ENCODE measurements around the gene LPA. TPM values are rescaled to one million over a fixed set of nuclear protein-coding genes. Genes with fewer than 3 reads are reported as not detected.

Gene LPA
- total and polyA plus RNA-seq, 2 of the 8 experiments (the other 6 are each of a cell fraction or from before 2014, with no cell fraction given) = 0.39 TPM; not detected in 1

GRCh38 chr6:160535270-160535669, 128.8 kb downstream of the LPA start:
- CTCF ChIA-PET (ENCODE audit: partially characterized antibody) = interaction anchor here (1.0 to 5.2 kb wide), 6 partner anchors 10 to 447 kb away, joined by 3 to 67 read pairs (median 6); no protein-coding TSS in a partner anchor
- TF ChIP-seq PHF8 (conservative IDR thresholded peaks at IDR 0.05; ENCODE audit: low read depth, low read length) (no peak), CTCF (IDR thresholded peaks at IDR 0.05; ENCODE audit: control extremely low read depth in 1 of 3, insufficient read depth in 1 of 3, low read depth in 1 of 3, low read length in 3 of 3) (no peak), TCF12 (IDR thresholded peaks at IDR 0.05; ENCODE audit: low read depth, low read length) (no peak), EZH2 (IDR thresholded peaks at IDR 0.05; ENCODE audit: low read depth, low read length, severe bottlenecking) (no peak), EP300 (IDR thresholded peaks at IDR 0.05; ENCODE audit: borderline replicate concordance in 1 of 2, low read depth in 2 of 2, low read length in 2 of 2) (no peak), BCL11A (IDR thresholded peaks at IDR 0.05; ENCODE audit: low read depth in 2 of 2, low read length in 2 of 2) (no peak), JUND (IDR thresholded peaks at IDR 0.05; ENCODE audit: low read length) (no peak), MAFK (IDR thresholded peaks at IDR 0.05; ENCODE audit: low read depth, low read length) (no peak), SRF (IDR thresholded peaks at IDR 0.05; ENCODE audit: low read depth, low read length) (no peak), CHD1 (IDR thresholded peaks at IDR 0.05; ENCODE audit: low read depth, low read length) (no peak), CHD2 (IDR thresholded peaks at IDR 0.05; ENCODE audit: low read length) (no peak), HDAC6 (IDR thresholded peaks at IDR 0.05; ENCODE audit: low read depth, low read length) (no peak)

More at GRCh38 chr6:160535270-160535669, 128.8 kb downstream of the LPA start:
- Histone ChIP-seq H2BK5ac (ENCODE audit: low read depth, low read length) (no peak overlapping the region), H3K9ac (replicated peaks in 1 of 4; ENCODE audit: extremely low read depth in 1 of 4, low read depth in 3 of 4, low read length in 3 of 4) (no peak overlapping the region), H3K36me3 (ENCODE audit: control insufficient read depth in 2 of 4, insufficient read depth in 4 of 4, low read length in 3 of 4) (no peaks in the 10 kb centered on the region), H3K56ac (replicated peaks; ENCODE audit: insufficient read length, low read depth, low read length) (peak overlapping the region; percentile 87), H3K4me2 (ENCODE audit: insufficient read depth in 1 of 2, low read depth in 2 of 2, low read length in 2 of 2) (no peak overlapping the region), H2BK15ac (ENCODE audit: low read length) (no peak overlapping the region), H4K8ac (ENCODE audit: extremely low read depth, insufficient read depth, low read length) (no peak overlapping the region), H3K27me3 (replicated peaks in 1 of 4; ENCODE audit: control insufficient read depth in 3 of 4, extremely low read depth in 1 of 4, insufficient read depth in 3 of 4, low read length in 3 of 4) (no peaks in the 10 kb centered on the region), H3K4me1 (replicated peaks in 1 of 4; ENCODE audit: control insufficient read depth in 3 of 4, insufficient read depth in 4 of 4, low read length in 3 of 4) (peaks cover 0 to 2% (median 0%) of the 10 kb centered on the region in 4 experiments; a peak in 1 of 7 replicates), H4K5ac (ENCODE audit: insufficient read length, low read depth, low read length) (no peak overlapping the region), H4K91ac (replicated peaks; ENCODE audit: insufficient read length, low read length) (no peak overlapping the region), H2AFZ (ENCODE audit: low read length) (no peak overlapping the region), H3K9me3 (ENCODE audit: insufficient read depth in 2 of 2, low read depth in 1 of 2, low read length in 1 of 2) (peaks cover 6 to 11% of the 10 kb centered on the region in 2 experiments; a peak in 2 of 4 replicates), H2BK12ac (ENCODE audit: low read depth, low read length) (peak overlapping the region; percentile 1; the same call in 1 of the 2 replicates), H2BK120ac (replicated peaks; ENCODE audit: low read depth, low read length) (no peak overlapping the region), H3K4ac (replicated peaks; ENCODE audit: insufficient read length, low read depth, low read length) (no peak overlapping the region), H4K20me1 (replicated peaks in 1 of 2; ENCODE audit: control insufficient read depth in 1 of 2, insufficient read depth in 2 of 2, low read length in 2 of 2) (peaks cover 0 to 4% of the 10 kb centered on the region in 2 experiments), H3K79me2 (ENCODE audit: control insufficient read depth in 1 of 2, insufficient read depth in 2 of 2, low read length in 2 of 2) (no peaks in the 10 kb centered on the region), H3K14ac (ENCODE audit: insufficient read length) (no peak overlapping the region), H3K23ac (ENCODE audit: insufficient read length) (no peak overlapping the region), H2AK5ac (ENCODE audit: low read depth, low read length) (no peak overlapping the region), H2BK20ac (ENCODE audit: low read length) (no peak overlapping the region), H3K18ac (ENCODE audit: extremely low read depth, low read length) (no peak overlapping the region), H3K4me3 (ENCODE audit: extremely low read depth in 1 of 4, insufficient read depth in 2 of 4, low read depth in 3 of 4, low read length in 4 of 4) (no peak overlapping the region), H3K27ac (ENCODE audit: low read depth, low read length) (no peak overlapping the region), H3K79me1 (ENCODE audit: low read depth, low read length) (no peaks in the 10 kb centered on the region), H3K23me2 (ENCODE audit: low read depth, low read length) (peaks cover 12% of the 10 kb centered on the region; the same call in 1 of the 2 replicates)
- FAIRE-seq = no peak
- WGBS, 2 experiments (ENCODE audit: extremely low coverage in 1 of 2, insufficient coverage in 1 of 2, insufficient read length in 1 of 2, insufficient replicate concordance in 2 of 2, low coverage in 1 of 2, low lambda C conversion rate in 2 of 2, missing lambda C conversion rate in 1 of 2) = 91% methylated on average over 1 of the region's 1 CpG; no CpG with 5 or more reads in 1 of the 2 experiments
- no peak for DNase-seq (ENCODE audit: low read depth in 1 of 2, low spot score in 2 of 2)
- POLR2A ChIA-PET (ENCODE audit: partially characterized antibody) = no interaction called here
